ENCODE data around the gene PABPC5. TPM values are rescaled to one million over a fixed set of nuclear protein-coding genes. Genes with fewer than 3 reads are reported as not detected.
A peak's percentile ranks its signal among the peaks of the same experiment; 100 is the strongest.

Gene PABPC5
- total and polyA plus RNA-seq, 12 donors = 2.7 to 18.6 (median 9.2) TPM

DNA sequence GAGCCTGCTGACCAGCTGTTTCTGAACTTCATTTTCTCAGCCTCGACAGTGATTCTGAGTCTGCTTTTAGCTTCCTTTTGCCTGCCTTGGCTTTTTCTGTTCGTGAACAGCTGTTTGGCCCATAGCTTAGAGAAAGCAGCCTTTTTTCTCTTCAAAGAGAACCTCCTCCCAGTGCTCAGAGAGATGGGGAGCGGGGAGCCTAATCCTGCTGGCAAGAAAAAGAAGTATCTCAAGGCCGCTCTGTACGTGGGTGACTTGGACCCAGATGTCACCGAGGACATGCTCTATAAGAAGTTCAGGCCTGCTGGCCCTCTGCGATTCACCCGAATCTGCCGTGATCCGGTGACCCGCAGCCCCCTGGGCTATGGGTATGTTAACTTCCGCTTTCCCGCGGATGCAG is 756 bp downstream of the PABPC5 start:
- H3K27me3 ChIP-seq = no peaks in the 10 kb centered on the region
- H3K36me3 ChIP-seq (replicated peaks in 1 of 2) = no peaks in the 10 kb centered on the region
- peak overlapping the region; percentile 60 to 94 (median 85) for H3K27ac ChIP-seq
- peak; percentile 23 to 56 (median 36) for DNase-seq
- H3K4me1 ChIP-seq (replicated peaks in 1 of 2) = no peaks in the 10 kb centered on the region
- H3K9me3 ChIP-seq (replicated peaks in 1 of 3) = no peaks in the 10 kb centered on the region
- peak overlapping the region in 2 of 4 donors; percentile 33 to 51 for H3K4me3 ChIP-seq
- TF ChIP-seq POLR2A (IDR thresholded peaks at IDR 0.05) = no peak
- intact Hi-C loops (cut with DNase I) = no loop called here
- 12 to 36% (median 21%) methylated on average over 12 to 14 of the region's 14 CpGs for WGBS, 4 donors

Small RNA genes lying within 50 kb of the gene (small RNA-seq; reads per million reads assigned to genes)
- 0 reads per million in 2 donors for gene AL662874.1

Data from adrenal gland (tissue), 12 donors.